GM12874 (cell line): ENCODE results near the gene IER2.

Experiments
- CTCF ChIP-seq: IDR thresholded peaks from 2 replicates; pipeline ENCODE4 v1.5.1; 2011; ENCODE audit warnings: low read depth, mild to moderate bottlenecking, control low read depth, low read length, moderate library complexity; ENCODE audit not compliant: insufficient read depth

Gene IER2

GRCh38 chr19:13154241-13154778, 4.1 kb downstream of the IER2 start:
- no peak for TF ChIP-seq CTCF

DNA sequence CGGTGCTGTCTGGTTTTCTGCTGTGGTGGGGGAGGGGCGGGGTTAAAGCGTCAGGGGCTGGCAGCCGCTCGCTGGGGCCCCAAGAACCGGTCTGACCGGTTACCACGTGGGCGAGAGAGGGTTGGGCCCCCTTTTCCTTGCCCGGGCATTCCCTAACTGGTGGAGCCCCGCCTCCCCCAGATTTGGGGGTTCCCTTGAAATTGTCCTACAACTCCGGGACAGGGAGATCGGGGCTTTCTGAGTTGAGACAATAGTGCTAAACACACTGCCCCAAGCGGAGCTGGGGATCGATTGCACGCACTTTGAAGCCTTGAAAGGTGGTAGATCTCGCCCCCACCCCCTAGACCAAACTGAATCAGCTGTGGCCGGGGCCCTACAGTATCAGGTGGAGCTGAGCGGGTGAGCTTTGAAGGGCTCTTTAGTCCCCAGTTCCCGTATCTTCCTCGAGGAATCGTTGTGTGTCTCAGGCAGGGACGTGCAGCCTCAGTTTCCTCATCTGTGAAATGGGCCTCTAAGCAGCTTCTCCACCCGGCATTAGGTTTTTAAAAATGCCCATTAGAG, 4.8 kb downstream of the IER2 start:
- peak; percentile 56 for TF ChIP-seq CTCF

- no peak for TF ChIP-seq CTCF
Observed at GRCh38 chr19:13155472-13156359, 5.5 kb downstream of the IER2 start.

DNA sequence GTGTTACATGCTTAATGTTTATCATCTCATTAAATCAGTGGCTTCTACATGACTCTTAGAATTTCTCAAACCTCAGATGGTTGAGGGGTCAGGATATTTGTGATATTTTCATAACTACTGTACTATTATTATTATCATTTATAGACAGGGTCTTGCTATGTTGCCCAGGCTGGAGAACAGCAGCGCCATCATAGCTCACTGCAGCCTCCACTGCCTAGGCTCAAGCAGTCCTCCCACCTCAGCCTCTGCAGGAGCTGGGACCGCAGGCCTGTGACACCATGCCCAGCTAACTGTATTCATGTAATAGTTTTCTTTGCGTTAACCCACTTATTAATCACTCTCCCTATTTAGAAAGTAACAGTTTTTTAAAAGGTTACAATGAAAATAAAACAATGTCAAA, 9.5 kb downstream of the IER2 start:
- TF ChIP-seq CTCF: no peak

GRCh38 chr19:13160557-13160956, 10.3 kb downstream of the IER2 start:
- TF ChIP-seq CTCF: no peak

DNA sequence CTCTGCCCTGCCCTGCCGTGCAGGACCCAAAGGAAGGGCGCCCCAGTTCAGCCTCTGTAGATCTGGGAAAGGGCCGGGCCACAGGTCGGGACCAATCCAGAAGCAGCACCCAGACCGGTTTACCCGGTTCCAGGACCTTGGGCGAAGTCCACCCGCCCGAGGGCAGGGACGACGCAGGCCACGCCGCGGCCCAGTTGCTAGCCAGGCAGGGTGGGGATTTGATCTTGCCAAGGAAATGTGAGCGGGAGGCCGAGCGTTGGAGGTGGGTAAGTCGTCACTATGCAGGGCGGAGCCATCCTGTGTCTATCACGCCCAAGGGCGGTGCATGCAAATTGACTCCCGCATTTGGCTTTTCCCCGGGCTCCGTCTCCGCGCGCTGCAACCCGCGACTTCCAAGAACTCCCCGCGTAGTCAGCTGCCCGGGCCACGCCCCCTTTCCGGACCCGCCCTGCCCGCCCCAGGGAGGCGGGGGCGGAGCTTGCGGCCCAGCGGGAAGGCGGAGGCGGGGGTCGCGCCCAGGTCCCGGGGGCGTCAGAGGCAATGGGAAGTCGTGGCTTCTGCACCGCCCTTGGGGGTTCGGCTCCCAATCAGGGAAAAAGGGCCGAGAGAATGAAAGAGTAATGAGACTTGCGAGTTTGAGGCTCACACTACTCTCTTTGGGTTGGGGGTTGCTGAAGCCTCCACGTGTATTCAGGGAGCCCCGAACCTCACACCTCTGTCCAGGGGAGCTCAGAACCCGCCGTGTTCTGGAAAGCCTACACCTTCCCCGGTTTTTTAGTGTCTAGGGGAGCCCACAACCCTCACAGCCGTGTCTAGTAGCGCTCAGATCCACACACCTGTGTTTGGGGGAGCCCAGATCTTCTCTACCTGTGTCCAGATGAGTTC, 12.8 kb downstream of the IER2 start:
- no peak for TF ChIP-seq CTCF
